Osteoblast (primary cell): ENCODE data around the gene STRIP2. TPM values are rescaled to one million over a fixed set of nuclear protein-coding genes. Genes with fewer than 3 reads are reported as not detected.
"Not testable (repeated sequence)": the region's sequence is repeated elsewhere in the genome, so short reads cannot be mapped to it uniquely, and the experiment has no call there.

Experiments
- DNase-seq: peaks from one replicate; pipeline ENCODE4 v3.0.0; 2011; ENCODE audit warnings: low spot score, mixed read lengths; ENCODE audit not compliant: insufficient read length; ENCODE audit errors: missing footprints
- H2AFZ ChIP-seq: 2 replicates; pipeline ENCODE4 v1.6.0; 2011; ENCODE audit warnings: mild to moderate bottlenecking, low read length
- H3K27ac ChIP-seq: 2 replicates; pipeline ENCODE4 v1.5.1; 2011; ENCODE audit warnings: mild to moderate bottlenecking, low read depth, low read length, moderate library complexity
- H3K27me3 ChIP-seq: 2 replicates; pipeline ENCODE4 v1.6.0; 2012; ENCODE audit warnings: mild to moderate bottlenecking, control low read depth, inconsistent platforms, low read length, moderate library complexity; ENCODE audit not compliant: insufficient read depth
- H3K36me3 ChIP-seq: 2 replicates; pipeline ENCODE4 v1.5.1; 2011; ENCODE audit warnings: mild to moderate bottlenecking, low read length, control low read depth, moderate library complexity; ENCODE audit not compliant: insufficient read depth
- H3K4me1 ChIP-seq: 2 replicates; pipeline ENCODE4 v1.5.1; 2011; ENCODE audit warnings: mild to moderate bottlenecking, low read length, control low read depth, moderate library complexity; ENCODE audit not compliant: insufficient read depth
- H3K4me2 ChIP-seq: 2 replicates; pipeline ENCODE4 v1.6.0; 2011; ENCODE audit warnings: mild to moderate bottlenecking, low read length; ENCODE audit not compliant: insufficient read depth
- H3K4me3 ChIP-seq: fragments of 200-600 bp; sonication (generic); 3 replicates; pipeline ENCODE4 v1.5.1; 2012; ENCODE audit warnings: mild to moderate bottlenecking, low read length, inconsistent platforms; ENCODE audit not compliant: insufficient read depth
- H3K79me2 ChIP-seq: 2 replicates; pipeline ENCODE4 v1.6.0; 2012; ENCODE audit warnings: mild to moderate bottlenecking, low read length, control low read depth, inconsistent platforms; ENCODE audit not compliant: insufficient read depth
- H3K9me3 ChIP-seq: 2 replicates; pipeline ENCODE4 v1.5.1; 2011; ENCODE audit warnings: low read depth, low read length, control low read depth
- H4K20me1 ChIP-seq: 2 replicates; pipeline ENCODE4 v1.6.0; 2012; ENCODE audit warnings: mild to moderate bottlenecking, low read length, control low read depth; ENCODE audit not compliant: insufficient read depth
- CTCF ChIP-seq: IDR thresholded peaks from 2 replicates; pipeline ENCODE4 v1.5.1; 2011; ENCODE audit warnings: mild to moderate bottlenecking, low read depth, low read length, moderate library complexity; ENCODE audit errors: extremely low read depth
- total RNA-seq: library from RNA; depleted of rRNA; stranded (reverse); fragments of >200 nt; gene quantifications from 2 replicates; pipeline ENCODE4 v1.2.3, GENCODE V29; 2012

The STRIP2 gene
- total RNA-seq, 1 donor: 8.3 TPM

DNA sequence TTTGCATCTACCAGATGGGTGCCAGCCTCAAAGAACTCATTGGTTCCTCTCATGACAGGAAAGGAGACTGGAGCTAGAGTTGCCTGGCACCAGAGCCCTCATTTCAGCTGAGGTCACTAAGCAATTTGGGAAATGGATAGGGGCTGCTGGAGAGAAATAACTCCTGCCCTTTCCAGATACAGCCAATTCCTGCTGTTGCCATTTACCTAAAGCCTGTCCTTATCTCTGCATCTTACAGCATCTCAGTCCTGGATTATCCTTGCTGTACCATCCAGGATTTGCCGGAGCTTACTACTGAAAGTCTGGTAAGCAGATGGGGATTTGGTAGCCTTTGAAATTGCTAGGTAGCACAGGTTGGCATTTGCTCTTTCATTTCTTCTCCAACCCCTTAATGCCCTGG, 36.2 kb downstream of the STRIP2 start:
- no peak for DNase-seq
- no peak for TF ChIP-seq CTCF
- H2AFZ ChIP-seq: no peak overlapping the region

GRCh38 chr7:129471402-129471827, 37.2 kb downstream of the STRIP2 start:
- TF ChIP-seq CTCF: no peak
- H2AFZ ChIP-seq: no peak overlapping the region
- no peaks in the 10 kb centered on the region for H3K9me3 ChIP-seq
- H3K4me2 ChIP-seq: no peak overlapping the region
- no peak overlapping the region for H3K27ac ChIP-seq
- no peak for DNase-seq
- H3K4me1 ChIP-seq: peaks cover 28% of the 10 kb centered on the region
- no peaks in the 10 kb centered on the region for H3K79me2 ChIP-seq
- H3K27me3 ChIP-seq: no peaks in the 10 kb centered on the region
- H3K36me3 ChIP-seq: no peaks in the 10 kb centered on the region
- no peak overlapping the region for H3K4me3 ChIP-seq
- no peaks in the 10 kb centered on the region for H4K20me1 ChIP-seq

More for the DNA sequence above, 36.2 kb downstream of the STRIP2 start:
- no peaks in the 10 kb centered on the region for H3K27me3 ChIP-seq
- H3K79me2 ChIP-seq: no peaks in the 10 kb centered on the region
- no peaks in the 10 kb centered on the region for H3K9me3 ChIP-seq
- H4K20me1 ChIP-seq: no peaks in the 10 kb centered on the region
- no peak overlapping the region for H3K4me3 ChIP-seq
- H3K4me2 ChIP-seq: no peak overlapping the region
- H3K4me1 ChIP-seq: peaks cover 28% of the 10 kb centered on the region
- no peaks in the 10 kb centered on the region for H3K36me3 ChIP-seq
- H3K27ac ChIP-seq: no peak overlapping the region

DNA sequence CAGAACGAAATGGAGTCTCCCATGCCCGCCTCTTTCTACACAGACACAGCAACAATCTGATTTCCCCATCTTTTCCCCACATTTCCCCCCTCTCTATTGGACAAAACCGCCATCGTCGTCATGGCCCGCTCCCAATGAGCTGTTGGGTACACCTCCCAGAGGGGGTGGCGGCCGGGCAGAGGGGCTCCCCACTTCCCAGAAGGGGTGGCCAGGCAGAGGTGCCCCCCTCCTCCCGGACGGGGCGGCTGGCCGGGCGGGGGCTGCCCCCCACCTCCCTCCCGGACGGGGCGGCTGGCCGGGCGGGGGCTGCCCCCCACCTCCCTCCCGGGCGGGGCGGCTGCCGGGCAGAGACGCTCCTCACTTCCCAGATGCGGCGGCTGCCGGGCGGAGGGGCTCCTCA, 41.7 kb downstream of the STRIP2 start:
- not testable (repeated sequence) for H3K27me3 ChIP-seq, H3K9me3 ChIP-seq, H3K4me2 ChIP-seq, H2AFZ ChIP-seq, H3K4me3 ChIP-seq, H4K20me1 ChIP-seq, H3K79me2 ChIP-seq, H3K4me1 ChIP-seq, H3K36me3 ChIP-seq, DNase-seq, H3K27ac ChIP-seq

DNA sequence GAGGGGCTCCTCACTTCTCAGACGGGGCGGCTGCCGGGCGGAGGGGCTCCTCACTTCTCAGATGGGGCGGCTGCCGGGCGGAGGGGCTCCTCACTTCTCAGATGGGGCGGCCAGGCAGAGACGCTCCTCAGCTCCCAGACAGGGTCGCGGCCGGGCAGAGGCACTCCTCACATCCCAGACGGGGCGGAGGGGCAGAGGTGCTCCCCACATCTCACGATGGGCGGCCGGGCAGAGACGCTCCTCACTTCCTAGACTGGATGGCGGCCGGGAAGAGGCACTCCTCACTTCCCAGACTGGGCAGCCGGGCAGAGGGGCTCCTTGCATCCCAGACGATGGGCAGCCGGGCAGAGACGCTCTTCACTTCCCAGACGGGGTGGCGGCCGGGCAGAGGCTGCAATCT, 42.2 kb downstream of the STRIP2 start:
- H2AFZ ChIP-seq, H4K20me1 ChIP-seq, H3K79me2 ChIP-seq, H3K36me3 ChIP-seq, DNase-seq, H3K4me3 ChIP-seq, H3K27ac ChIP-seq, H3K27me3 ChIP-seq, H3K4me1 ChIP-seq, H3K4me2 ChIP-seq, H3K9me3 ChIP-seq: not testable (repeated sequence)

- no peaks in the 10 kb centered on the region for H3K27me3 ChIP-seq
- no peaks in the 10 kb centered on the region for H4K20me1 ChIP-seq
- H3K9me3 ChIP-seq: no peaks in the 10 kb centered on the region
- no peak overlapping the region for H3K27ac ChIP-seq
- H3K79me2 ChIP-seq: no peaks in the 10 kb centered on the region
- H3K4me3 ChIP-seq: no peak overlapping the region
- H3K4me1 ChIP-seq: no peaks in the 10 kb centered on the region
- H2AFZ ChIP-seq: no peak overlapping the region
- DNase-seq: no peak
- no peaks in the 10 kb centered on the region for H3K36me3 ChIP-seq
- H3K4me2 ChIP-seq: no peak overlapping the region
- TF ChIP-seq CTCF: no peak
Observed at GRCh38 chr7:129479831-129480230, 45.6 kb downstream of the STRIP2 start.
